Thymus (tissue), 11 donors: ENCODE measurements around the gene ABCA5. TPM values are rescaled to one million over a fixed set of nuclear protein-coding genes. Genes with fewer than 3 reads are reported as not detected.
"Not testable (repeated sequence)": the region's sequence is repeated elsewhere in the genome, so short reads cannot be mapped to it uniquely, and the experiment has no call there.

Experiments
- DNase-seq, 9 donors: peaks; one replicate each; pipeline ENCODE4 v3.0.0-alpha.2; 2013; ENCODE audit warnings: low spot score in 9 of 9, low read depth in 6 of 9, missing footprints in 1 of 9
- H3K27ac ChIP-seq, 2 donors: one replicate each; pipeline ENCODE4 v1.5.1; 2013; ENCODE audit warnings: control low read depth in 1 of 2, low read depth in 1 of 2, low read length in 1 of 2, mild to moderate bottlenecking in 1 of 2, moderate library complexity in 1 of 2
- H3K27me3 ChIP-seq, 2 donors: one replicate each; pipeline ENCODE4 v1.5.1; 2013; ENCODE audit warnings: low read length in 1 of 2; ENCODE audit not compliant: control insufficient read depth in 2 of 2, insufficient read depth in 1 of 2
- H3K36me3 ChIP-seq, 2 donors: one replicate each; pipeline ENCODE4 v1.5.1; 2013; ENCODE audit warnings: low read length in 1 of 2, mild to moderate bottlenecking in 1 of 2, moderate library complexity in 1 of 2; ENCODE audit not compliant: control insufficient read depth in 2 of 2, insufficient read depth in 2 of 2
- H3K4me1 ChIP-seq, 2 donors: one replicate each; pipeline ENCODE4 v1.5.1; 2013; ENCODE audit warnings: low read length in 2 of 2; ENCODE audit not compliant: control insufficient read depth in 2 of 2, insufficient read depth in 2 of 2
- H3K4me3 ChIP-seq, 2 donors: one replicate each; pipeline ENCODE4 v1.5.1; 2013; ENCODE audit warnings: low read length in 2 of 2, control low read depth in 1 of 2, mild to moderate bottlenecking in 1 of 2
- H3K9me3 ChIP-seq, 2 donors: one replicate each; pipeline ENCODE4 v1.5.1; 2013; ENCODE audit warnings: low read length in 1 of 2, mild to moderate bottlenecking in 1 of 2; ENCODE audit not compliant: control insufficient read depth in 2 of 2, insufficient read depth in 1 of 2
- WGBS: extraction: QIAGEN DNeasy Blood & Tissue Kit; methylation state at CpG from one replicate; pipeline ENCODE4 v1.1.7; 2013; 5-methylcytosine and 5-hydroxymethylcytosine counted together
- polyA plus RNA-seq: library from polyadenylated mRNA; stranded (reverse); fragments of 200-250 nt; gene quantifications from one replicate; pipeline ENCODE4 v1.2.3, GENCODE V29; 2013
- total RNA-seq: library from RNA; stranded (reverse); fragments of 120-200 nt; gene quantifications from one replicate; pipeline ENCODE4 v1.2.4, GENCODE V29; 2013
- donor health status: healthy.

Gene ABCA5
- total and polyA plus RNA-seq, 2 donors: 8.3 to 63.1 TPM

DNA sequence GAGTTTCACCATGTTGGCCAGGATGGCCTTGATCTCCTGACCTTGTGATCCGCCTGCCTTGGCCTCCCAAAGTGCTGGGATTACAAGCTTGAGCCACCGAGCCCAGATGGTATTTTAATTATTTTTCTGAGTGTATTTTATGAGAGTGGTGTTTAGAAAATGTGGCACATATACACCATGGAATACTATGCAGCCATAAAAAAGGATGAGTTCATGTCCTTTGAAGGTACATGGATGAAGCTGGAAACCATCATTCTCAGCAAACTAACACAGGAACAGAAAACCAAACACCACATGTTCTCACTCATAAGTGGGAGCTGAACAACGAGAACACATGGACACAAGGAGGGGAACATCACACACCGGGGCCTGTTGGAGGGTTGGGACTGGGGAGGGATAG is 50.7 kb downstream of the ABCA5 start:
- H3K9me3 ChIP-seq, H3K4me3 ChIP-seq, DNase-seq, H3K4me1 ChIP-seq, H3K36me3 ChIP-seq, H3K27me3 ChIP-seq, H3K27ac ChIP-seq: not testable (repeated sequence)
- WGBS: 97% methylated on average over 4 of the region's 4 CpGs

DNA sequence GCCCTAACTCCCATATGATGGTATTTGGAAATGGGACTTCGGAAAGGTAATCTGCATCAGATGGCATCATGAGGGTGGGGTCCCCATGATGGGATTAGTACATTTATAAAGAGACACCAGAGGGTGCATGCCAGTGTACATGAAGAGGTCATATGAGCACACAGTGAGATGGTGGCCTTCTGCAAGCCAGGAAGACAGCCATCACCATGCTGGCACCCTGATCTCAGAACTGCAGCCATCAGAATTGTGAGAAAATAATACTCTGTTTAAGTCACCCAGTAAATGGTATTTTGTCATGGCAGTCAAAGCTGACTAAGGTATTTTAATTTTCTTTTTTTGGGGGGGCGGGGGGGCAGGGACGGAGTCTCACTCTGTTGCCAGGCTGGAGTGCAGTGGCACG is 51.2 kb downstream of the ABCA5 start:
- H3K36me3 ChIP-seq: no peaks in the 10 kb centered on the region
- WGBS: 98% methylated on average over 4 of the region's 4 CpGs
- H3K9me3 ChIP-seq: no peaks in the 10 kb centered on the region
- no peak for DNase-seq
- H3K27me3 ChIP-seq: no peaks in the 10 kb centered on the region
- no peak overlapping the region for H3K27ac ChIP-seq
- H3K4me3 ChIP-seq: no peak overlapping the region
- no peaks in the 10 kb centered on the region for H3K4me1 ChIP-seq

DNA sequence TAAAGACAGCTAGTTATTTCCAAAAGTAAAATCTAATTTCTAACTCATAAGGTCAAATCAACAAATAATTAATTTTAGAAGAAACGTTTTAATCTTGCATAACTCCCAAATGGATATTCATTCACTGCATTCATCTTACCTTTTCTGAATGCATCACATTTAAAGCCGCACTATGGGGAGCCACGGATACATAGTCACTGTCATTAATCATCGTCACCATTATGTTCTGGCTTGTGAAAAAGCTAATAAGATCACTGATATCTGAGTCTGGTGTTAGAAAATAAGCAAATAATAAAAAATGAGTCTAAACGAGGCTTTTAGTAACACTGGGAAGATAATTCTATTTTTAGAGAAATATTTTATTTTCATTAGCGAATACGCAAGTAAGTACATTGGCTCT is 55.9 kb downstream of the ABCA5 start:
- Histone ChIP-seq H3K36me3 (no peaks in the 10 kb centered on the region), H3K27ac (no peak overlapping the region), H3K27me3 (no peaks in the 10 kb centered on the region), H3K4me1 (no peaks in the 10 kb centered on the region), H3K4me3 (no peak overlapping the region), H3K9me3 (no peaks in the 10 kb centered on the region)
- DNase-seq: no peak
- 95% methylated on average over 7 of the region's 7 CpGs for WGBS

DNA sequence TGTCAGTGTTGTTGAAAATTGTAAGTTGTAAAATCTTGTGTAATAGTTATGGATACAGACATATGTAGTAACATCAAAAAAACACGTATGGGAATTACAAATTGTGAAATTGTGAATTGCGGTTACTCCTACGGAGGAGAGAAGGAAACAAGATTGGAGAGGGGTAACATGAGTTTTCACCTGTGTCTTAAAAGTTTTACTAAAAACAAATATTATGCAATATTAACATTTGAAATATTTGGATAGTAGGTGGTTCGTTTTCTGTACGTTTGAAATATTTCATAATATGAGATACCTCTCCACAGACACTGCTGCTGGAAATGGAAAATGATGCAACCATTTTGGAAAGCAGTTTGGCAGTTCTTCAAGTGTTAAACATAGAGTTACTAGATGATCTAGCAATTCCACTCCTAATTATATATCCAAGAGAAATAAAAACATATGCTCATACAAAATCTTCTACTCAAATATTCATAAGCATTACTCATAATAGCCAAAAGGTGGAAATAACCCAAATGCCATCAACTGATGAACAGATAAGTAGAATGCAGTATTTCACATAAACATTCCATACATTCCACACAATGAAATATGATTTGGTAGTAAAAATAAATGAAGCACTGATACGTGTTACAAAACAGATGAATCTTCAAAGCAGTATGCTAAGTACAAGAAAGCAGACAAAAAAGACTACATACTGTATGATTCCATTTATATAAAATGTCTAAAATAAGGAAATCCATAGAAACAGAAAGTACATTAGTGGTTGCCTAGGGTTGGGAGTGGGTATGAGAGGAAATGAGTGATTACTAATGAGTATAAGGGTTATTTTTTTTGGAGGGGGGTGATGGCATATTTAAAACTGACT is 57.6 kb downstream of the ABCA5 start:
- no peaks in the 10 kb centered on the region for H3K9me3 ChIP-seq
- H3K27ac ChIP-seq: no peak overlapping the region
- H3K27me3 ChIP-seq: no peaks in the 10 kb centered on the region
- H3K36me3 ChIP-seq: no peaks in the 10 kb centered on the region
- no peaks in the 10 kb centered on the region for H3K4me1 ChIP-seq
- H3K4me3 ChIP-seq: no peak overlapping the region
- WGBS: 94% methylated on average over 6 of the region's 6 CpGs
- DNase-seq: no peak

DNA sequence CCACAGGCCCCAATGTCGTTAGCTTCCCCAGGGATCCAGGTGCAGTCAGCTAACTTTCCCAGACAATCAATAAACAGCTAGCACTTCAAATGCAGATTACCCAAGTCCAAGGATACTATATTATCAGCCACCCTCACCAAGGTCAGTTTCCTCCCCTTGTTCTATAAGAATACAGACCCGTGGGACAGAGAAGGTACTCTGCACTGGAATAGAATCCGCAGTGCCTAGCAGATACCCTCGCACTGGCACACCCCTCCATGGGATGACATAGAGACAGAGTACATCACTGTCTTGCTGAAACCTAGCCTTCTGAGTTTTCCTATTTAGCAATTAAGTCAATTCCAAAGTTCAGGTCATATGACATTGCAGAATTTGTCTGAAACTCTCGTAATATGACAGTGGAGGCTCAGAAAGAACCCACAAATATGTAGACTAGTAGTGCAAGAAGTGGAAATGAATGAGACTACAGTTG is 58.4 kb downstream of the ABCA5 start:
- H3K27ac ChIP-seq: no peak overlapping the region
- H3K4me1 ChIP-seq: no peaks in the 10 kb centered on the region
- no peaks in the 10 kb centered on the region for H3K27me3 ChIP-seq
- H3K4me3 ChIP-seq: no peak overlapping the region
- no peaks in the 10 kb centered on the region for H3K36me3 ChIP-seq
- no peaks in the 10 kb centered on the region for H3K9me3 ChIP-seq
- WGBS: 97% methylated on average over 5 of the region's 5 CpGs
- no peak for DNase-seq

DNA sequence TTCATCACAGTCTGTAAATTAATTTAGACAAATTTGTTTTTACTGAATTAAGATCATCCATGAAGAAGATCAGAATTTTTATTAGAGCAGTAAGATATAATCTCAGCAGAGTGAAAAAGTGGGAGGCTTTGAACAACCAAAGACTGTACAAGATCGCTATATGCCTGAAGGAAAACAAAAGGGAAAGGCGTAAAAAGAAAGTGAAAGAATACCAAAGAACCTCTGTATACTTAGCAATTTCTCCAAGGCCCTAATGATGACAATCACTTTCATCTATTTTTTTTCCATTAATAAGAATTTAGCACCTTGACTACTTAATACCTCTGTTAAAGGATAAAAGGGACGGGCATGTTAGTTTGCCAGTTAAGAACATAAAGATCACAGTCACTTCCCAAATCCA is 59.7 kb downstream of the ABCA5 start:
- Histone ChIP-seq H3K9me3 (no peaks in the 10 kb centered on the region), H3K4me1 (no peaks in the 10 kb centered on the region), H3K36me3 (no peaks in the 10 kb centered on the region), H3K4me3 (no peak overlapping the region), H3K27ac (no peak overlapping the region), H3K27me3 (no peaks in the 10 kb centered on the region)
- 100% methylated on average over 3 of the region's 3 CpGs for WGBS
- no peak for DNase-seq

DNA sequence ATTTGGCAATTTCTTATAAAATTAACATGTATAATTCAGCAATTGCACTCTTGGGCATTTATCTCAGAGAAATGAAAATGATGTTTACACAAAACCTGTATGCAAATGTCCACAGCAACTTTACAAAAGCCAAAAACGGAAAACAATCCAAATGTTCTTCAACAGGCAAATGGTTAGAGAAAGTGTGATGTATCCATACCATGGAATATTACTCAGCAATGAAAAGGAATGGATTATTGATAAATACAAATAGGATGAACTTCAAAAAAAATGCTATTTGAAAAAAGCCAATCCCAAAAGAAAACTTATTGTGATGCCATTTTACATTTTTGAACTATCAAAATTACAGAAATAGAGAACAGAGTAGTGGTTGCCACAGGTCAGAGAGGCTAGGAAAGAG is 61.1 kb downstream of the ABCA5 start:
- WGBS: 97% methylated on average over 1 of the region's 1 CpG

DNA sequence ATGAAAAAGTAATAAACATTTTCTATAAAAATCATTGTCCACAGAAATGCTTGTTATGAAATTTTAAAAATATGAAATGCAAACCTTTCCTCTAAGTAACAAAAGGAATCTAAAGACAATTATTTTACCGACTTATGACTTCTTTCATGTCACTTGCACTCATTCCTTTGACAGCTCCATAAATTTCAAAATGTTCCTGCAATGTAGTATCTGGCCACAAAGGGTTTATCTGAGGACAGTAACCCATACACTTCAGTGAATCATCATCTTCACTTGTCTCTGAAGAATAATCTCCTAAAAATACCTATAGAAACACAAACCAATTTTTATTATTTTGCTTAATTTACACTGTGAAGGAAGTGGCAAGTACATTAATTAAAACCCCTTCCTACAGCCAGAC is 72.7 kb downstream of the ABCA5 start:
- Histone ChIP-seq H3K4me3 (no peak overlapping the region), H3K9me3 (no peaks in the 10 kb centered on the region), H3K36me3 (no peaks in the 10 kb centered on the region), H3K27me3 (no peaks in the 10 kb centered on the region), H3K4me1 (no peaks in the 10 kb centered on the region), H3K27ac (no peak overlapping the region)
- DNase-seq: no peak
- 76% methylated on average over 1 of the region's 1 CpG for WGBS

More for the DNA sequence above, 61.1 kb downstream of the ABCA5 start:
- H3K4me3 ChIP-seq: no peak overlapping the region
- H3K9me3 ChIP-seq: no peaks in the 10 kb centered on the region
- H3K27ac ChIP-seq: no peak overlapping the region
- no peaks in the 10 kb centered on the region for H3K36me3 ChIP-seq
- H3K27me3 ChIP-seq: no peaks in the 10 kb centered on the region
- no peak for DNase-seq
- no peaks in the 10 kb centered on the region for H3K4me1 ChIP-seq

DNA sequence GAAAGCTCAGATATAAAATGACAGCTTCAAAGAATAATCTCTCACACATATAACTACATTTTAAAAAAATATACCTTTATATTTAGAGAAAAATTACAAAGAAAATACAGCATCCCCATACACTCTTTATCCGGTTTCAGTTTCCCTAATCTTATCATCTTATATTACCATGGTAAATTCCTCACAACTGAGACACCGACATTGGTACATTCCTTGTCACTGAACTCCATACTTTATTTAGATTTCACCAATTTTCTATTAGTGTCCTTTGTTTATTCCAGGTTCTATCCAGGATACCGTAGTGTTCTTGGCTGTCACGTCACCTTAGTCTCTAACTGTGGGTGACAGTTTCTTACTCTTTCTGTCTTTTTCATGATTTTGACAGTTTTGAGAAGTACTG is 76.3 kb downstream of the ABCA5 start:
- WGBS: 97% methylated on average over 4 of the region's 4 CpGs
- DNase-seq: no peak
- Histone ChIP-seq H3K36me3 (no peaks in the 10 kb centered on the region), H3K4me3 (no peak overlapping the region), H3K27me3 (no peaks in the 10 kb centered on the region), H3K9me3 (no peaks in the 10 kb centered on the region), H3K4me1 (no peaks in the 10 kb centered on the region), H3K27ac (no peak overlapping the region)
